MM.1S (cell line): ENCODE results near the gene CLEC16A.

Experiments used
- EZH2 ChIP-seq: fragments of 300-600 bp; sonication (generic); optimal IDR thresholded peaks from 2 replicates; pipeline ENCODE3; 2017; ENCODE audit warnings: low read depth, mild to moderate bottlenecking, antibody characterized with exemption, low read length, mixed read lengths
- EZH2phosphoT487 ChIP-seq: fragments of 300-600 bp; sonication (generic); IDR thresholded peaks from 2 replicates; pipeline ENCODE4 v1.6.1; 2018; ENCODE audit warnings: antibody characterized with exemption, low read length
- TF ChIP-seq, protein P1 (sequence below): fragments of 300-600 bp; sonication (generic); IDR thresholded peaks from 2 replicates; pipeline ENCODE4 v1.5.1; 2016; ENCODE audit warnings: antibody characterized with exemption, low read length, mixed read lengths

DNA sequence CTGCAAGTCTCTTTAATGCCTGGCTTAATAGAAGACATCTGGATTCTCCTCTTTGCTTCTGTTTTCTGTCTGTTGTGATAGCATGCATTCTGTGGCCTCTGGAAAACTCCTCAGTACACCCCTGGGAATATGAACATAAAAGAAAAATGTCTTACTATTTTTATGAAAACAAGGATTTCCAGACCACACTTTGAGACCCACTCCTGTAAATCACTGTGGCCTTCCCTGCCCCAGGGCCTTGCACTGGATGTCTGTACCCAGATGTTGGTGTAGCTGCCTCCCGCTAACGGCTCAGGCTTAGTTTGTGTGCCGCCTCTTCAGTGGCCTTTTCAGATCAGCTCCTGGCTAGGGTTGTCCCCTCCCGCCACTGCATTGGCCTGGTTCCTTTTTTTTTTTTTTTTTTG lies 185.0 kb downstream of the CLEC16A start:
- TF ChIP-seq, protein P1, sequence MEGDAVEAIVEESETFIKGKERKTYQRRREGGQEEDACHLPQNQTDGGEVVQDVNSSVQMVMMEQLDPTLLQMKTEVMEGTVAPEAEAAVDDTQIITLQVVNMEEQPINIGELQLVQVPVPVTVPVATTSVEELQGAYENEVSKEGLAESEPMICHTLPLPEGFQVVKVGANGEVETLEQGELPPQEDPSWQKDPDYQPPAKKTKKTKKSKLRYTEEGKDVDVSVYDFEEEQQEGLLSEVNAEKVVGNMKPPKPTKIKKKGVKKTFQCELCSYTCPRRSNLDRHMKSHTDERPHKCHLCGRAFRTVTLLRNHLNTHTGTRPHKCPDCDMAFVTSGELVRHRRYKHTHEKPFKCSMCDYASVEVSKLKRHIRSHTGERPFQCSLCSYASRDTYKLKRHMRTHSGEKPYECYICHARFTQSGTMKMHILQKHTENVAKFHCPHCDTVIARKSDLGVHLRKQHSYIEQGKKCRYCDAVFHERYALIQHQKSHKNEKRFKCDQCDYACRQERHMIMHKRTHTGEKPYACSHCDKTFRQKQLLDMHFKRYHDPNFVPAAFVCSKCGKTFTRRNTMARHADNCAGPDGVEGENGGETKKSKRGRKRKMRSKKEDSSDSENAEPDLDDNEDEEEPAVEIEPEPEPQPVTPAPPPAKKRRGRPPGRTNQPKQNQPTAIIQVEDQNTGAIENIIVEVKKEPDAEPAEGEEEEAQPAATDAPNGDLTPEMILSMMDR, result no peak
- TF ChIP-seq EZH2 (no peak), EZH2phosphoT487 (no peak)
